K562 (cell line): ENCODE data around the gene SESN3. TPM values are rescaled to one million over a fixed set of nuclear protein-coding genes. Genes with fewer than 3 reads are reported as not detected.
A peak's percentile ranks its signal among the peaks of the same experiment; 100 is the strongest.

Source experiments
- ARID3A ChIP-seq: IDR thresholded peaks from 2 replicates; pipeline ENCODE4 v1.6.1; 2012; ENCODE audit warnings: low read depth, low read length, improper control_type of control experiment, borderline replicate concordance
- BDP1 ChIP-seq: IDR thresholded peaks from 3 replicates; pipeline ENCODE4 v1.6.1; 2011; ENCODE audit not compliant: insufficient read length, insufficient read depth
- DDX20 ChIP-seq: fragments of 450-650 bp; IDR thresholded peaks from 2 replicates; pipeline ENCODE4 v1.6.1; 2016; ENCODE audit warnings: missing genetic modification characterization, low read depth, mild to moderate bottlenecking, missing compliant biosample characterization, moderate library complexity
- GTF2F1 ChIP-seq: IDR thresholded peaks from 2 replicates; pipeline ENCODE4 v1.6.1; 2011; ENCODE audit warnings: low read depth, low read length, improper control_type of control experiment
- KLF6 ChIP-seq: fragments of 250-450 bp; sonication (Bioruptor Pico); IDR thresholded peaks from 2 replicates; pipeline ENCODE4 v1.4.0; 2020; ENCODE audit warnings: mild to moderate bottlenecking, moderate library complexity, borderline replicate concordance
- NR3C1 ChIP-seq: sonication (generic); formaldehyde crosslinking; IDR thresholded peaks from 2 replicates; pipeline ENCODE4 v1.8.1; 2022; ENCODE audit warnings: missing genetic modification reagents
- PHB2 ChIP-seq: fragments of 450-650 bp; IDR thresholded peaks from 2 replicates; pipeline ENCODE4 v1.6.1; 2017; ENCODE audit warnings: low read depth
- POLR2AphosphoS5 ChIP-seq: IDR thresholded peaks from 2 replicates; pipeline ENCODE4 v1.6.1; 2011; ENCODE audit warnings: mild to moderate bottlenecking, low read depth, low read length, moderate library complexity; ENCODE audit not compliant: control insufficient read depth, insufficient read depth
- RBFOX2 ChIP-seq: fragments of 200-400 bp; formaldehyde crosslinking; IDR thresholded peaks from 2 replicates; pipeline ENCODE4 v1.6.1; 2017; ENCODE audit warnings: low read depth, mild to moderate bottlenecking, low read length, moderate library complexity
- YBX1 ChIP-seq: fragments of 450-650 bp; IDR thresholded peaks from 2 replicates; pipeline ENCODE4 v1.7.1; 2016; ENCODE audit warnings: mild to moderate bottlenecking
- ZFP30 ChIP-seq: fragments of 250-450 bp; sonication (Bioruptor Pico); IDR thresholded peaks from 2 replicates; pipeline ENCODE4 v1.8.0; 2022; ENCODE audit warnings: moderate library complexity, mild to moderate bottlenecking, inconsistent platforms, borderline replicate concordance
- ZNF41 ChIP-seq: fragments of 250-450 bp; sonication (Bioruptor Pico); conservative IDR thresholded peaks from 2 replicates; pipeline ENCODE4 v1.4.0; 2020; ENCODE audit warnings: mild to moderate bottlenecking
- ZNF780A ChIP-seq: fragments of 250-450 bp; sonication (Bioruptor Pico); IDR thresholded peaks from 2 replicates; pipeline ENCODE4 v1.5.0; 2021; ENCODE audit warnings: mild to moderate bottlenecking
- ZSCAN32 ChIP-seq: fragments of 450-650 bp; formaldehyde crosslinking; IDR thresholded peaks from 2 replicates; pipeline ENCODE4 v1.4.0; 2020; ENCODE audit warnings: mild to moderate bottlenecking, moderate library complexity
- polyA plus RNA-seq, 8 experiments: library from polyadenylated mRNA; depleted of rRNA in 4 of 8; stranded (reverse) in 5 of 8; unstranded in 3 of 8; fragments of >200 nt; fragmentation: Nextera tagmentation in 2 of 8; fragmentation: Illumina TruSeq in 1 of 8; extraction: Ambion mirVana in 2 of 8; extraction: Trizol in 1 of 8; gene quantifications; 2 replicates each; pipeline versions ENCODE4 v1.2.1 to v1.2.3, GENCODE V29; 2011 to 2014; ENCODE audit warnings: inconsistent platforms in 1 of 8, missing spikeins in 1 of 8
- total RNA-seq, 7 experiments: library from RNA; depleted of rRNA in 6 of 7; stranded (reverse); fragments of >200 nt in 6 of 7; fragmentation: Illumina TruSeq in 2 of 7; extraction: Trizol in 2 of 7; gene quantifications; 2 replicates each; pipeline versions ENCODE4 v1.2.1 to v1.2.3, GENCODE V29; 2011 to 2021; ENCODE audit warnings: low replicate concordance in 1 of 7
- TF ChIP-seq, protein P1 (sequence below): fragments of 200-600 bp; sonication (generic); IDR thresholded peaks from one replicate; pipeline ENCODE4 v1.6.1; 2012; ENCODE audit warnings: mild to moderate bottlenecking, low read depth, low read length, inconsistent platforms

Gene SESN3
- total and polyA plus RNA-seq, 9 of the 15 experiments (the other 6 are each of a cell fraction or from before 2014, with no cell fraction given), result 0.44 to 2.6 (median 1.5) TPM

- TF ChIP-seq, protein P1, sequence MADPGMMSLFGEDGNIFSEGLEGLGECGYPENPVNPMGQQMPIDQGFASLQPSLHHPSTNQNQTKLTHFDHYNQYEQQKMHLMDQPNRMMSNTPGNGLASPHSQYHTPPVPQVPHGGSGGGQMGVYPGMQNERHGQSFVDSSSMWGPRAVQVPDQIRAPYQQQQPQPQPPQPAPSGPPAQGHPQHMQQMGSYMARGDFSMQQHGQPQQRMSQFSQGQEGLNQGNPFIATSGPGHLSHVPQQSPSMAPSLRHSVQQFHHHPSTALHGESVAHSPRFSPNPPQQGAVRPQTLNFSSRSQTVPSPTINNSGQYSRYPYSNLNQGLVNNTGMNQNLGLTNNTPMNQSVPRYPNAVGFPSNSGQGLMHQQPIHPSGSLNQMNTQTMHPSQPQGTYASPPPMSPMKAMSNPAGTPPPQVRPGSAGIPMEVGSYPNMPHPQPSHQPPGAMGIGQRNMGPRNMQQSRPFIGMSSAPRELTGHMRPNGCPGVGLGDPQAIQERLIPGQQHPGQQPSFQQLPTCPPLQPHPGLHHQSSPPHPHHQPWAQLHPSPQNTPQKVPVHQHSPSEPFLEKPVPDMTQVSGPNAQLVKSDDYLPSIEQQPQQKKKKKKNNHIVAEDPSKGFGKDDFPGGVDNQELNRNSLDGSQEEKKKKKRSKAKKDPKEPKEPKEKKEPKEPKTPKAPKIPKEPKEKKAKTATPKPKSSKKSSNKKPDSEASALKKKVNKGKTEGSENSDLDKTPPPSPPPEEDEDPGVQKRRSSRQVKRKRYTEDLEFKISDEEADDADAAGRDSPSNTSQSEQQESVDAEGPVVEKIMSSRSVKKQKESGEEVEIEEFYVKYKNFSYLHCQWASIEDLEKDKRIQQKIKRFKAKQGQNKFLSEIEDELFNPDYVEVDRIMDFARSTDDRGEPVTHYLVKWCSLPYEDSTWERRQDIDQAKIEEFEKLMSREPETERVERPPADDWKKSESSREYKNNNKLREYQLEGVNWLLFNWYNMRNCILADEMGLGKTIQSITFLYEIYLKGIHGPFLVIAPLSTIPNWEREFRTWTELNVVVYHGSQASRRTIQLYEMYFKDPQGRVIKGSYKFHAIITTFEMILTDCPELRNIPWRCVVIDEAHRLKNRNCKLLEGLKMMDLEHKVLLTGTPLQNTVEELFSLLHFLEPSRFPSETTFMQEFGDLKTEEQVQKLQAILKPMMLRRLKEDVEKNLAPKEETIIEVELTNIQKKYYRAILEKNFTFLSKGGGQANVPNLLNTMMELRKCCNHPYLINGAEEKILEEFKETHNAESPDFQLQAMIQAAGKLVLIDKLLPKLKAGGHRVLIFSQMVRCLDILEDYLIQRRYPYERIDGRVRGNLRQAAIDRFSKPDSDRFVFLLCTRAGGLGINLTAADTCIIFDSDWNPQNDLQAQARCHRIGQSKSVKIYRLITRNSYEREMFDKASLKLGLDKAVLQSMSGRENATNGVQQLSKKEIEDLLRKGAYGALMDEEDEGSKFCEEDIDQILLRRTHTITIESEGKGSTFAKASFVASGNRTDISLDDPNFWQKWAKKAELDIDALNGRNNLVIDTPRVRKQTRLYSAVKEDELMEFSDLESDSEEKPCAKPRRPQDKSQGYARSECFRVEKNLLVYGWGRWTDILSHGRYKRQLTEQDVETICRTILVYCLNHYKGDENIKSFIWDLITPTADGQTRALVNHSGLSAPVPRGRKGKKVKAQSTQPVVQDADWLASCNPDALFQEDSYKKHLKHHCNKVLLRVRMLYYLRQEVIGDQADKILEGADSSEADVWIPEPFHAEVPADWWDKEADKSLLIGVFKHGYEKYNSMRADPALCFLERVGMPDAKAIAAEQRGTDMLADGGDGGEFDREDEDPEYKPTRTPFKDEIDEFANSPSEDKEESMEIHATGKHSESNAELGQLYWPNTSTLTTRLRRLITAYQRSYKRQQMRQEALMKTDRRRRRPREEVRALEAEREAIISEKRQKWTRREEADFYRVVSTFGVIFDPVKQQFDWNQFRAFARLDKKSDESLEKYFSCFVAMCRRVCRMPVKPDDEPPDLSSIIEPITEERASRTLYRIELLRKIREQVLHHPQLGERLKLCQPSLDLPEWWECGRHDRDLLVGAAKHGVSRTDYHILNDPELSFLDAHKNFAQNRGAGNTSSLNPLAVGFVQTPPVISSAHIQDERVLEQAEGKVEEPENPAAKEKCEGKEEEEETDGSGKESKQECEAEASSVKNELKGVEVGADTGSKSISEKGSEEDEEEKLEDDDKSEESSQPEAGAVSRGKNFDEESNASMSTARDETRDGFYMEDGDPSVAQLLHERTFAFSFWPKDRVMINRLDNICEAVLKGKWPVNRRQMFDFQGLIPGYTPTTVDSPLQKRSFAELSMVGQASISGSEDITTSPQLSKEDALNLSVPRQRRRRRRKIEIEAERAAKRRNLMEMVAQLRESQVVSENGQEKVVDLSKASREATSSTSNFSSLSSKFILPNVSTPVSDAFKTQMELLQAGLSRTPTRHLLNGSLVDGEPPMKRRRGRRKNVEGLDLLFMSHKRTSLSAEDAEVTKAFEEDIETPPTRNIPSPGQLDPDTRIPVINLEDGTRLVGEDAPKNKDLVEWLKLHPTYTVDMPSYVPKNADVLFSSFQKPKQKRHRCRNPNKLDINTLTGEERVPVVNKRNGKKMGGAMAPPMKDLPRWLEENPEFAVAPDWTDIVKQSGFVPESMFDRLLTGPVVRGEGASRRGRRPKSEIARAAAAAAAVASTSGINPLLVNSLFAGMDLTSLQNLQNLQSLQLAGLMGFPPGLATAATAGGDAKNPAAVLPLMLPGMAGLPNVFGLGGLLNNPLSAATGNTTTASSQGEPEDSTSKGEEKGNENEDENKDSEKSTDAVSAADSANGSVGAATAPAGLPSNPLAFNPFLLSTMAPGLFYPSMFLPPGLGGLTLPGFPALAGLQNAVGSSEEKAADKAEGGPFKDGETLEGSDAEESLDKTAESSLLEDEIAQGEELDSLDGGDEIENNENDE, result no peak
- no peak for TF ChIP-seq KLF6
- TF ChIP-seq ZFP30 (CRISPR knock-in tag), result no peak
- TF ChIP-seq ZNF41 (CRISPR knock-in tag), result no peak
- no peak for TF ChIP-seq ZSCAN32 (CRISPR knock-in tag)
- no peak for TF ChIP-seq BDP1
- peak; percentile 100 for TF ChIP-seq POLR2AphosphoS5
- no peak for TF ChIP-seq ZNF780A (CRISPR knock-in tag)
- TF ChIP-seq GTF2F1, result no peak
- peak; percentile 53; the same call in 1 of the 2 replicates for TF ChIP-seq ARID3A
- no peak for TF ChIP-seq YBX1
- no peak for TF ChIP-seq DDX20 (tag)
- TF ChIP-seq RBFOX2, result no peak
- peak; percentile 97 for TF ChIP-seq PHB2
- no peak for TF ChIP-seq NR3C1
These were observed 77.8 kb downstream of the SESN3 start (continued) for GRCh38 chr11:95152876-95153856.
